Pons (tissue), 1 donor: ENCODE data around the gene MLANA.
A peak's percentile ranks its signal among the peaks of the same experiment; 100 is the strongest.
"Not testable (repeated sequence)": the region's sequence is repeated elsewhere in the genome, so short reads cannot be mapped to it uniquely, and the experiment has no call there.

Experiments
- DNase-seq: peaks from one replicate; pipeline ENCODE4 v3.0.0-alpha.2; 2016; ENCODE audit warnings: low spot score

MLANA gene

DNA sequence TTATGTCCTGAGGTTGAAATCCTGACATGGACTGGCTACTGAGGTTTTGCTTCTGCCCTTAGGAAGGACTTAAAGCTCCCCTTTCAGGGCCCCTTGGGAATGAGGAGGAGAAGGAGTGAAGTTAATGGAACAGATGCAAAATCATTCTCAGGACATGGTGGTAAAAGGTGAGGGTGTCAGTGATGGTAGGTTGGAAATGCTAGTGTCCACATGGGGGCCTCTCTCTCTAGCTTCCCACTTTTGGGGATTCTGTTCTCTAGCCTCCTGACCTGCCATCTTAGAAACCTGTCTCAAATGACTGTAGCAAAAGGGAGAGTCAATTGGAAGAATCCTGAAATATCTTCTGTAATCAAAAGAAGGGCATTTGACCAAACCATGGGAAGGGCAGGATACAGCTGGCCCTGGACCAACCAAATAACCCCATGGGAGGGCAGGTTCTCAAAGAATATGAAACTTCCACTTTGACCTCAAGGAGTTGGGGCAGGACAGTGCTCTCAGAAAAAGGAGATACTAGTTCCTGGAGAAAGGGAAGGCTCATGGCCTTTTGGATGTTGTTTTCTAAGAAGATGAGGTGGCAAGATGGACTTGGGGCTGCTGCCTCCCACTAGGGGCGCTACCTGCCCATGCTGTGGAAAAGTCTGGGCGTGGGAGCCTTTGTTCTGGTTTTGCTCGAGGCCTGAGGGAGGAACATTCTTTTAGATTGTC lies 21.2 kb upstream of the MLANA start:
- no peak for DNase-seq

DNA sequence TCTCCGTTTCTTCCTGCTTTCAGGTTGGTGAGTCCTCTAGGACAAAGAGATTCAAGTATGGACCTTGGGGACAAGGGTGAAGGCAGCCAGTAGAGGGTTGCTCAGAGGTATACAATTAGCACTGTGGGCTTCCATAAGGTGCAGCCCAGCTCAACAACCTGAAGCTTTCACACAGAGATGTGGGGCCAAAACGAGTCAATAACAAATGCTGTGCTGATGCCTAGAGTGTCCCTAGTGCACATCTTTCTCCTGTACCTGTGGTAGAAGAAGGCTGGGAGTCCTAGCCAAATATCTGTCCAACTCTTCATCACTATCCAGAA lies 20.7 kb upstream of the MLANA start:
- no peak for DNase-seq

DNA sequence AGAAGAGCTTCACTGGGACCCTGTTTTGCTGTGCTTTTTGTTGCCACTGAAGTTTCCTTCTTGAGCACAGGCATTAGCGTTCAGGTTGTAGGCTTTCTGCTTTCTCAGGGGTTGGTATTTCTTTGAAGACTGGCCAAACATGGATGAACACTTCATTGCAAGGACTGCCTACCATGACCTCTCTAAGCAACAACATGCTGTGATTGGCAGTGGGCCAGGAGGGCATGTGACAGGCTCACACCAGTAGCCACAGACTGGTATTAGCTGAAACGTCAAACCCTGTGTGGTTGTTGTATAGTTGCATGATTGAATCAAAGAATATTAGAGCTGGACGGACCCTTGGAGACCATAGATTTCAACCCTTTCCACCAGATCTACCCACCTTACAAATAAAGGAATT lies 20.0 kb upstream of the MLANA start:
- DNase-seq: no peak

DNA sequence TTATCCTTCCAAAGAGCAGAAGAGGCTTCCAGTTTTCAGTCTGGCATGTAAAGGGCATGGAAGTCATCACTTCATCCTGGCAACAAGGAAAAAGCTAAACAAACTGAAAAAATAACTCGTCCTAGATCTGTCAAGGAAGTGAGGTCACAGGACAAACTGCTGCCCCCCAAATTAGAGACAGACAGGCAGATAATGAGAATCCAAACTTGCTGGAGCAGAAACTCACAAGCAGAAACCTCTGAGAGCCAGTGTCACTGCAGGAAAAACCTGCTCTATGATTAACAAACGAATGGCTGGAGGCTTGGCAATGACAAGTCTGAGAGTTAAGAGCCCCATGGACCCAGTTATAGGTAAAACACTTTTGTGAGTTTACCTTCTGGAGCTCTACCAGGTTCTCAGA lies 18.9 kb upstream of the MLANA start:
- no peak for DNase-seq

DNA sequence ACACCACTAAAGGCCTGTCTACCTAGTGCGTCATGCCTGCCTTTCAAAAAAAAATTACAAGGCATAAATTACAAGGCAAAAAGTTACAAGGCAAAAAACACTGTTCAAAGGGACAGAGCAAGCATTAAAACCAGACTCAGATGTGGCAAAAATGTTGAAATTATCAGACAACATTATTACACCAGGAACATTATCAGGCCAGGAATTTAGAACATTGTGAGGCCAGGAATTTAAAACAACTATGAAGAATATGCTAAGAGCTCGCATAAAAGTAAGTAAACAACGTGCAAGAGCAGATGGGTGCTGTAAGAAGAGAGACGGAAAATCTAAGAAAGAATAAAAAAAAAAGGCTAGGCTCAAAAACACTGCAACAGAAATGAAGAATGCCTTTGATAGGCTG lies 18.2 kb upstream of the MLANA start:
- DNase-seq: no peak

DNA sequence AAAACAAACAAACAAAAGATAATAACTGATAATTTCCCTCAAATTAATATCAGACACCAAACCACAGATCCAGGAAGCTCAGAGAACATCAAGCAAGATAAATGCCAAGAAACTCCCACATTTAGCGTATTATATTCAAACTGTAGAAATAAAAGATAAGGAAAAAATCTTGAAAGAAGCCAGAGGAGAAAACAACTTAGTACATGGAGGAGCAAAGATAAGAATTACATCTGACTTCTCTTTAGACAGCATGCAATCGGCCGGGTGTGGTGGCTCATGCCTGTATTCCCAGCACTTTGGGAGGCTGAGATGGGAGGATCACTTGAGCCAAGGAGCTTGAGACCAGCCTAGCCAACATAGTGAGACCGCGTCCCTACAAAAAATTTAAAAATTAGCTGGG lies 17.2 kb upstream of the MLANA start:
- no peak for DNase-seq

DNA sequence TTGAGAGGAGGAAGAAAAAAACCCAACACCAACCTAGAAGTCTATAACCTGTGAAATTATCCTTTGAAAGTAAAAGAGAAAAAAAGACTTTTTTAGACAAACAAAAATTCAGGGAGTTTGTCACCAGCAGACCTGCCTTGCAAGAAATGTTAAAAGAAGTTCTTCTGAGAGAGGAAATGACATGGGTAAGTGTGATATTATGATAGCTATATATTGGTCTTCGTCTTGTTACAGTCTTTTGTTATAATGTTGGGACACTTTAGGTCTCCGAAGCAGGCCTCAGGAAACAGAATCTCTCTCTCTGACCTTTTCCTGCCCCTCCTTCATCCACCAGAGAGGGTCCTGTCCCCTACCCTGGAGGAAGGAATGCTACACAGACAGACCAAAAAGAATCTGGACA lies 16.6 kb upstream of the MLANA start:
- DNase-seq: no peak

DNA sequence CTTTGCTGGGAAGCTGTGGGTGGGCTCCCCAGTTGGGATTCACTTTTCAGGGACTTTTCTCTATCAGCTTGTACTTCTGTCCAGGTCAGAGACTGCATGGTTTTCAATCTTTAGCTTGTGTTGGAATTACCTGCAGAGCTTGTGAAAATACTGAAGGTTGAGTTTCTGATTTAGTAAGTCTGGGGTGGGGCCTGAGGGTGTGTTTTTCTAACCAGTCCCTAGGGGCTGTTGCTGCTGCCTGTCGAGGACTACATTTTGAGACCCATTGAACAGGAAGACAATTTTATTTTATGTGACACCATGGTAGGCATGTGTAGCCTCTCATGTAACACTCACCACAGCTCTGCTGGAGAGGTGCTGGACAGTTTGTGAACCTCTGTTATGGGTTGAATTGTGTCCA lies 14.7 kb upstream of the MLANA start:
- DNase-seq: no peak

DNA sequence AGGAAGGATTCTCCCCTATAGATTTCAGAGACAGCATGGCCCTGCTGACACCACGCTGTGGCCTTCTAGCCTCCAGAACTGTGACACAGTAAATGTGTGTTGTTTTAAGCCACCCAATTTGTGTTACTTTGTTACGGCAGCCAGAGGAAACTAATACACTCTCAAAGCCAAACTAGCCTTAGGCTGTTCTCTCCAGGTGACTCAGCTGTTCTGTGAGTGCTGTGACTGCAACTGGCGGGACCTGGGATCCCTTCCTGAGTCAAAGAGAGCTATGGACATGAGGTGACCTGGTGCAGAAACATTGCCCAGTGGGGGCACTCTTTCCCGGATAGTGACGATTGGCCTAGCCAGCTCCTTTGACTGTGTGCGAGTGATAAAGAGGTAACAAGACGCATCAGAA lies 14.0 kb upstream of the MLANA start:
- no peak for DNase-seq

DNA sequence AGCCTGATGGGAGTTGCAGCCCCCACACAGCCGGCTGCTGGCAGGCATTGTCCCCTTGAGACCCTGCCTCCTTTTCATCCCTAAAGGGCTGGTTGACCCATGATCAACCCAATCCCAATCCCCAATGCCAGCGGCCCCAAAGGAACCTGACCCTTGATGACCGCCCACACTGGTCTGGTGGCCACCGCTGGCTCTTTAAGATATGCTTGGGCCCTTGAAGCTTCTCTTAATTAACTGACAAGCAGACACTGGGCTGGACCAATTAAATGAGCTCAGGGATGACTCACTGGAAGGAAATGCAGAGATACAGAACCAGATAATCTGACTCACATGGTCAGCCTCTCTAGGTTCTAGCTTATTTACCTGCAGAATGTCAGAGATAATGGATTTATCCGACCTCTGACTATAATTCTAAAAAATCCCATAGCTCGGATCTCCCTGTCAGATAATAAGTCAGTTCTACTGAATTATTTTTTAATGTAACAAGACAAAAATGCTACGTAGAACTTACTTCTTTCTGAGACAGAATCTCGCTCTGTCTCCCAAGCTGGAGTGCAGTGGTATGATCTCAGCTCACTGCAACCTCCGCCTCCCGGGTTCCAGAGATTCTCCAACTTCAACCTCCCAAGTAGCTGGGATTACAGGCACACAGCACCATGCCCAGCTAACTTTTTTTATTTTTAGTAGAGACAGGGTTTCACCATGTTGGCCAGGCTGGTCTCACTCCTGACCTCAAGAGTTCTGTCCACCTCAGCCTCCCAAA lies 11.1 kb upstream of the MLANA start:
- no peak for DNase-seq

DNA sequence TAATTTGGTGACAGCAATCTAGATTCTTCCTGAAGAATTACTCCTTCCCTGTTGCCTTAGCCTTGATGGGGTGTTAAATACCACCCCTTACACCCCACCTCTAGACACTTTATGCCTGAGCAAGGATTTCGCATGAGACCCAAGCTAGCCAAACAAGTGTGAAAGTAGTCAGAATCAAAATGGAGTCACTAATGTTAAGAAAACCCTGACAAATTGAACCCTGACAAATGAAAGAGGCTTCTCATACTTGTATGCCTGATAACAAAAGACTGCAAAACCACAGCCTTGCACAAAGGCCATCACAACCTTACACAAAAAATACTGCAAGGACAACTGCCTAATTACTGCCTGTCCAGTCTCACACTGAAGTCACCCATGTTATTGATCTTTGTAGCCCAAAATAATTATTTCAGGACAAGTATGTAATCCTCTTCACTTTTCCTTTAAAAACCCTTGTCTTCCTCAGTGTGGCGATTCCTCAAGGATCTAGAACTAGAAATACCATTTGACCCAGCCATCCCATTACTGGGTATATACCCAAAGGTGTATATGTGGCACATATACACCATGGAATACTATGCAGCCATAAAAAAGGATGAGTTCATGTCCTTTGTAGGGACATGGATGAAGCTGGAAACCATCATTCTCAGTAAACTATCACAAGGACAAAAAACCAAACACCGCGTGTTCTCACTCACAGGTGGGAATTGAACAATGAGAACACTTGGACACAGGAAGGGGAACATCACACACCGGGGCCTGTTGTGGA lies 8.3 kb upstream of the MLANA start:
- not testable (repeated sequence) for DNase-seq

DNA sequence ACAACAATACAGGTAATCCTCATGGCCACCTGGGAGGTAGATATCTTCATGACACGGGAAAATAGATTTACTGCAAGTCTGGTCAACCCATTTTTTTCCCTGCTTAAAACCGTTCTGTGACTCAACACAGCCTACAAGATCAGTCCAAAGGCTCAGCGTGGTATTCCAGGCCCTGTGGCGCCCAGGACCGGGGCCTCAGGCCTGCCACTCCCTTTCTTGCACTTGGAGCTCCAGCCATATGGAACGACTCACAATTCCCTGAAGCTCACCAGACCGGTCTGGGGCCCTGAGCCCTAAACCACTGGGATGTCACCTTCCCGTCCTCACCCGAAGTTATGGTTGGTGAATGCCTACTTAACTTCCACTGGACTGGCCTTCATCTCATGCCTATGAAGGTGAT lies 6.5 kb upstream of the MLANA start:
- no peak for DNase-seq

DNA sequence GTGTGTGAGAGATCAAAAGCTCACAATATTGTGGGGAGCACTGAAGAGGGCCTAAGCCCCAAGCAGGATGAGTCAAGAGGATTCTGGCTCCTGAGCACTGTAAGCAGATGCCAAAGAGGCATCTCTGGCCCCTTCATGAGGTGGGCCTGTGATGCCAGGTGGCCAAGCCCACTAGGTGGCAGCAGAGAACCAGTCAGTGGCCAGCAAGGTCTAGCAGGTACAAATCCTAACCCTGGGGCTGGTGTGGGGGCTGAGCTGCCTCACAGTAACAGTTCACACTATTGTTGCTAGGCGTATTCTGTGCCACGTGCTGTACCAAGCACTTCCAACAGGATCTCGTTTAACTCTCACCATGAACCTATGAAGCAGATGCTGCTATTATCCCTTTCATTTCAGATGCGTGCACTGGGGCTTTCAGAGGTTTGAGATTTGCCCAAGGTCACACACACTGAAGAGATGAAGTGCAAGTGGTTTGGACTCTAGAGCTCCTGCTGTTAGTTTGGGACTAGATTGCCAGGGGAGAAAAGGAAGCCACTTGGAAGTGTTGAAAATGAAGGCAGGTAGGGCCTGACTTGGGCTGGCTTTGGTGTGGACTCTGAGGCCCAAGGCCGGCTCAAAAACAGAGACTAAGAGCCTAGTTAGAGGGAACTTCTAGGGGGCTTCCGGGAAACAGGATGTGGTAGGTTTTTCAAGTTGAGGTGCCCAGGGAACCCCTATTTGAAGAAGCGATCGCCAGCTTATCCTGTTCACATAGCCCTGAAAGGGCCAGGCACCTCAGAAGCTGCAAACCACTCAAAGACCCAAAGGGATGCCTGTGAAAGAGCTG lies 4.4 kb upstream of the MLANA start:
- peak; percentile 65 for DNase-seq

DNA sequence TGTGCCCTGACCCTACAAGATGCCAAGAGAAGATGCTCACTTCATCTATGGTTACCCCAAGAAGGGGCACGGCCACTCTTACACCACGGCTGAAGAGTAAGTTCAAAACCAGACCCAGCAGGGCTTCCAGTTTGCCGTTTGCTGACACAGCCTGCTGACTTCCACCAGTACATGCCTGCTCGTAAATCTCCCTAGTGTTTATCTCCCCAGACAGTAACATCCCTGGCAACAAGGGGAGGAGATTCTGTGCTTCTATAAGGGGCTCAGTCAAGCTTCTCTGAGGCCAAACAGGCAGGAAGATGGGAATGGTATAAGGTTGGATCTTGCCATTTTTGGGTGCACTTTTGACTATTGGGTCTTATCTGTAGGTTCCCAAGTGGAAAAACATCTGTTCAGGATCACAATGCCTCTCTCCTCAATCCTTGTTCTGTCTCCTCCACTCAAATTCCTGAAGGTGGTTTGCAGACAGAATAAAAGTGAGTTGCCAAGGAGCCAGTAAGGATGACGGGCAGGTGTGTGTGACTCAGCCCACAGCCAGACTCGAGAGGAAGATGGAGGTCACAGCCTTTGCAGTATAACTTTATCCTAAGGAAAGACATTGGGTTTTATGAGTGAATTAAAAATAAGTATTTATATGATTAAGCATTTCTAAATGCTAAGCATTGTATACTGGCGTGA lies 1.9 kb downstream of the MLANA start:
- no peak for DNase-seq

DNA sequence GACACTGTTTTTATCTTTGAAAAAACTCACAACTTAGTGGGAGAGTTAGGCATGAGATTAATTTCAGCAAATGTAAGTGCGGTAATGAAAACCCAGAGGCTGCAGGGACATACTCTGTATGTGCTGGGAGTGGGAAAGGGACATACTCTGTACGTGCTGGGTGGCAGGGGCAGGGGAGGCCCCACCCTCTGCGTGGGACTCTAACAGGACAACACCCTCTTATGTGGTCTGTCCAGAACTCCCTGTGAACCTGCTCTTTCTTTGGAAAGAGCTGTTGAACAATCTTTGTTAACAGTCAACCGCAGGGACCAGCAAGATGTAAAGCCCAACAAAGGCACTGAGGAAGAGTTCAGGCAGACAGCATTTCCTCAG lies 2.4 kb downstream of the MLANA start:
- DNase-seq: no peak

DNA sequence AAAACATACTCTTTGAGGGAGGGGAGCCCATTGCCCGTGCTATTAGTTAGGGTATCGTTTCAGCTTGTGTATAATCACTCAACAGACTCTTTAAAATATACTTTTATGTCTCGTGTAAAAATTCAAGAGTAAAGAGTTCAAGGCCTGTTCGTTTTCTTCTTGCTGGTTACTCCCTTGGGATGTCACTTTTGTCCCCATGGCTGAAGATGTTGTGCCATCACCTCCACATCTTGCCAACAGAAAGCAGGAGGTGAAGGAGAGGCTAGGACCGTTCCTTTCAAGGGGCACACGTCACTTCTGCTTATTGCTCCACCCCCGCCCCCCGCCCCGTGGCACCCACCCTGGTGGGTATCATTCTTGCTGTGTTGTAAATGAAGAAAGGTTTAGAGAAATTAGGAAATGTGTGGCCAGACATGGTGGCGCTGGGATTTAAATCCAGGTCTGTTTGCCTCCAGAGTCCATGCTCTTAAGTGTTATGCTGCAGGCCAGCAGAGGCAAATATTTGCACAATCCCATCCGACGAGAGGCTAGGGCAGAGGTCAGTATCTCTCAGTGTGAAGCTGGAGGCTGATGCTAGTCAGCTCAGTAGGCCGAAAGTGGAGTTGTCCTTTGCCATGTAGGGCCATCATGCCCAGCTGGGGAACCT lies 3.0 kb downstream of the MLANA start:
- no peak for DNase-seq

DNA sequence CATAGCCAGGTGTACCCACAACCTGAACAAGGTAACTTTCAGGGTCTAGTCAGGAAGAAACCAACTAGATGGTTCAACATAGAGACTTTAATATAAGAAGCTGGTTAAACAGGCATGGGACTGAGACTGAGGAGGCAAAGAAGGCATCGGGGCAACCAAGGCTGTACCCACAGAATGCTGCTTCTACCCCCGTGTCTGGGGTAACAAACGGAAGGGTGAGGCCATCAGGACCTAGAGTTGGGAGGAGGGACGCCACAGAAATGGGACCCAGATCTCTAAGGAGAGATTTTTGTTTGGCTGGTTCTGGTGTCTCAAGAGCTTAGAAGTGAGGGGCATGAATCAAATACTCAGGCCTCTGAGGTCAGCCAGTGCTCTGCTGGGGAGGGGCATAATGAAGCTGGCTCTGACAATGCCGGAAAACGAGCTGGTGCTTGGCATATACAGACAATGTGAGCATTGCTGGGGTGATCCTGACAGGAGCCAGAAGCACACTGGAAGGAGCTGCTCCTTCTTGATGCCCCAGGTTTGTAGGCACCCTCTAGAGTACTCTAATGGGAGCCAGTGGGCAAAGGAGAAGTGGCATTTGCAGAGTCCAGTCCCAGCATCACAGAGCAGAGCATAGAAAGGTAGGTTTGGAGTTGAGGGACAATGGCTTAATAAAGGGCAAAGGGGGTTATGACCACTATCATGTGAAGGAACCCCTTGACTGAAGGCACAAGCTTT lies 3.7 kb downstream of the MLANA start:
- no peak for DNase-seq

DNA sequence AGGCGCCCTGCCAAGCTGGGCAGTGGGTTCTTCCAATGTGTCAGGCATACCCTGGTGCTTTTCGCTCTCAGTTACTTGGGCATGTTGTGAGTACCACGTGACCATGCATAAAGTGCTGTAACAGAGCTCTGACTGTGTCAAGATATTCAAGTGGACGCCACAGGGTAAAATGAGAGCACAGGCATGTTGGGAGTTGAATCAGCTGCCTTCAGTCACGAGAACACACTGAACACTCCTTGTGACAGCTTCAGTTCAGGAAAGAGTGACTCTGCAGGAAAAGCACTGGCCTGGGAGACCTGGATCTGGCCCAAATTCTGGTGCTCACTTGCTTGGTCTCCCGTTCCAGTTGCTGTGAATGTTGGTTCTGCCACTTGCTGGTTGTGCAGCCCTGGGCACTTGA lies 5.1 kb downstream of the MLANA start:
- DNase-seq: peak; percentile 63

DNA sequence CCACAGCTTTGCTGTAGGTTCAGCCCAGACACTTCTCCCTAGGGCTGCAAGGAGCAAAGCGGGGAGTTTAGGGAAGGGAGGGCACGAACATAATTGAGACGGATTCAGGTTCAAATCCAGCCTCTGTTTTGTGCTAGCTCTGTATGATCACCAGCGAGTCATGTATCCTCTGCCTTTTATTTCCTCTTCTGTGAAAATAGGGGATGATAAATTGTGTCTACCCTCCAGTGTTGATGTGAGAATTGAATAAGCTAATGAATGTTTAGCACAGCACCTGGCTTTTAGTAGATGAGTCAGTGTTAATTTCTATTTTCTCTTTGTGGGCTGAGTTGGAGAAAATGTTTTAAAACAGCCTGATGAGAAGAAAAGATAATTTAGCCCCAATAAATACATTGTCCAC lies 6.2 kb downstream of the MLANA start:
- DNase-seq: no peak

DNA sequence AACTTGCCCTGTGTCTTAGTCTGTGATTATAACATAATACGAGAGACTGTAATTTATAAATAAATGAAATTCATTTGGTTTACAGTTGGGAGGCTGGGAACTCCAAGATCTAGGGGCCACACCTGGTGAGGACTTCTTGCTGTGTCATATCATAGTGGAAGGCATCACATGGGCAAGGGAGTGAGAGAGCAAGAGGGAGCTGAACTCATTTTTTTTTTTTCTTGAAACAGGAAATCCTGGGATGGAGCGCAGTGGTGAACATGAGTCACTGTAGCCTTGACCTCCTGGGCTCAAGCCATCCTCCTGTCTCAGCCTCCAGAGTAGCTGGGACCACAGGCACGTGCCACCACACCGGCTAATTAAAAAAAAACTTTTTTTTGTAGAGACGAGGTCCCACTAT lies 7.2 kb downstream of the MLANA start:
- DNase-seq: no peak

DNA sequence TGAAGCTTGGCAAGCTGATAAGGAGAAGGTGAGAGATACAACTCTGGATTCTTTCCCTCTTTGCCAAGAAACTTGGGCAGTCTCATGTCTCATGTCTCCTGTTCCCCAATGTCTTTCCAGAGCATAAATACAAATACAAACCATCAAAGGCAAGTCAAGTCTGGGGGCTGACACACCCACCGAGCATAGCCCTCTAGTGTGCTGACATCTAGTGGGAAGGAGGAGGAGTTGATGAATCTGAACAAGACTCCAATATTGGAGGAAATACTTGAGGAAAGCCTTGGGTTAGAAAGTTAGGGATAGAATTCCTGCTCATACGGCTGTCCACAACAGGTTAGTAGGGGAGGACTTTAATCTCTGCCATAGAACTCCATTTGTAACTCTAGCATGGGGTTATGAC lies 8.6 kb downstream of the MLANA start:
- DNase-seq: no peak
